ENCODE measurements around the gene CHPF2.

CHPF2 gene

DNA sequence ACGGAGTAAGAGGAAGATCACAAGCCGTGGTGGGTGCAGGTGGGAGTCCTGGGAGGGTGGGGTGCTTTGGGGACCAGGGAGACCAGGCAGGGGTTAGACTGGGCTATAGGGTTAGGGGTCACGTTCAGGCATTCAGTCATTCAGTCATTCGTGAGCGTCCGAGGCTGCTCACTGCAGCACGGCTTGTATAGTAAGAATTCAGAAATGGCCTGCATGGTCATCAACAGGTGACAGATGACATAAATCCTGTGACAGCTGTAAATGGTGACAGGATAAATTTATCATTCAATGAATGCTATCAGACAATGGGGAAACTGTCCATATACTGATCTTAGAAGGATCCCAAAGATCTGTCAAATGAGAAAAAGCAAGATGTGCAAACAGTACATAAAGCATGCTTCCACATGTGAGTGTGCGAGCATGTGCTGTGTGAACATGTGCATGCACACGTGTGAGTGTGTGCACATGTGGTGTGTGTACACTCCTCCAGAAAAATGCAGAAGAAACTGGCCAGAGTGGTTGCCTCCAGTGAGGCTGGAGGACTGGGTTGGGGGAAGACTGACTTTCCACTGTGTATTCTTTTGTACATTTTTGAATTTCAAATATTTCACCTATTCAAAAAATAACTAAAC lies 48.2 kb downstream of the CHPF2 start:
- 92 to 93% methylated on average over 7 to 9 of the region's 9 CpGs for WGBS, 2 experiments (ENCODE audit: insufficient coverage in 2 of 2)
- Histone ChIP-seq H3K27ac (ENCODE audit: low read depth, low read length, severe bottlenecking) (no peak overlapping the region), H3K36me3 (ENCODE audit: control insufficient read depth, insufficient read depth, low read length) (no peaks in the 10 kb centered on the region), H3K4me1 (ENCODE audit: control insufficient read depth, insufficient read depth, low read length, poor library complexity, severe bottlenecking) (no peaks in the 10 kb centered on the region), H3K4me3 (ENCODE audit: extremely low read depth, insufficient read depth, low read length, poor library complexity, severe bottlenecking) (no peak overlapping the region), H3K9me3 (ENCODE audit: control insufficient read depth, low read length) (no peaks in the 10 kb centered on the region)

DNA sequence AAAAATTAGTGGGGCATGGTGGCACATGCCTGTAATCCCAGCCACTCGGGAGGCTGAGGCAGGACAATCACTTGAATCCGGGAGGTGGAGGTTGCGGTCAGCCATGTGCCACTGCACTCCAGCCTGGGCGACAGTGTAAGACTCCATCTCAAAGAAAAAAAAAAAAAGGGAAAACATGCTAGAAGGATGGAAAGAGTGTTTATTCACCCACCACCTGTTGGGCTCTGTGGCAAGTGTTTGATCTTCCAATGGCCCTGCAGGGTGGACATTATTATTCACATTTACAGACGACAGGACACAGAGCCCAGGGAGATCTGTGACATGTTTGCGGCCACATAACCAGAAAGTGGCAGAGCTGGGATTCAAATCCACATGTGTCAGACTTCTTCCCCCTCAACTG lies 49.4 kb downstream of the CHPF2 start:
- Histone ChIP-seq H3K36me3 (ENCODE audit: control insufficient read depth, insufficient read depth, low read length) (no peaks in the 10 kb centered on the region), H3K4me1 (ENCODE audit: control insufficient read depth, insufficient read depth, low read length, poor library complexity, severe bottlenecking) (no peaks in the 10 kb centered on the region), H3K4me3 (ENCODE audit: extremely low read depth, insufficient read depth, low read length, poor library complexity, severe bottlenecking) (no peak overlapping the region), H3K9me3 (ENCODE audit: control insufficient read depth, low read length) (no peaks in the 10 kb centered on the region), H3K27ac (ENCODE audit: low read depth, low read length, severe bottlenecking) (no peak overlapping the region)
- 74 to 100% methylated on average over 1 to 5 of the region's 6 CpGs for WGBS, 2 experiments (ENCODE audit: insufficient coverage in 2 of 2)

DNA sequence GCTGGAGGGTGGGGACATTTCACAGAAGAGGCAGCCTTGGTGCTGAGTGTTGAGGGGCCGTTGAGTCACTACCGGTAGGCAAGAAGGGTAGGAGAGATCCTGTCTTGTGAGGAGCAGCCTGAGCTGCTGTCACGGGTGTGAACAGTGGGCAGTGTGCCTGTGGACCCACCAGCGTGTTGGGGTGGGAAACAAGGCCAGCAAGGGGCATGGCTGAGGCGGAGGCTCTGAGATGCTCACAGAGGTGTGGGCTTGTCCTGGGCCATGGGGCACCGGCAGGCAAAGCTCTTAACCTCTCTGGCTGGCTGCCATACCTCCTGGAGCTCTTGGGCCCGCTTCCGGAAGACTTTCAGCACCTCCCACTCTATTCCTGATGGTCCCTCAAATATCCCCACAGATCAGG lies 49.8 kb downstream of the CHPF2 start:
- no peak overlapping the region for H3K4me3 ChIP-seq (ENCODE audit: extremely low read depth, insufficient read depth, low read length, poor library complexity, severe bottlenecking)
- H3K36me3 ChIP-seq (ENCODE audit: control insufficient read depth, insufficient read depth, low read length) = no peaks in the 10 kb centered on the region
- no peak overlapping the region for H3K27ac ChIP-seq (ENCODE audit: low read depth, low read length, severe bottlenecking)
- H3K9me3 ChIP-seq (ENCODE audit: control insufficient read depth, low read length) = no peaks in the 10 kb centered on the region
- 86 to 92% methylated on average over 6 to 8 of the region's 8 CpGs for WGBS, 2 experiments (ENCODE audit: insufficient coverage in 2 of 2)
- H3K4me1 ChIP-seq (ENCODE audit: control insufficient read depth, insufficient read depth, low read length, poor library complexity, severe bottlenecking) = no peaks in the 10 kb centered on the region

DNA sequence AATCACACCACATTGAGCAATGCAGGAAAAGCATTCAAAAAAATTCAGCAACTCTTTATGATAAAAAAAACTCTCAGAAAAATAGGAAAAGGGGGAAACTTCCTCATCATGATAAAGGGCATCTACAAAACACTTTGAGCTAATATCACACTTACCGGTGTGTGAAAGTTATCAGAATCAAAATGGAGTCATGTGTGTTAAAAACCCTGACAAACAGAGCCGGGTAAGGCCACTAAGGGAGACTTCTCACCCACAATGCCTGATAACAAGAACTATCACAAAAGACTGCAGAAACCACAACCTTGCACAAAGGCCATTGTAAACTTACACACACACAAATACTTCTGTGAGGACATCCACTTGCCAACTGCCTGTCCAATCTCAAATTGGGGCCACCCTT lies 51.0 kb downstream of the CHPF2 start:
- no CpG with 5 or more reads among the region's 2 CpGs for WGBS, 2 experiments (ENCODE audit: insufficient coverage in 2 of 2)
- no peaks in the 10 kb centered on the region for H3K9me3 ChIP-seq (ENCODE audit: control insufficient read depth, low read length)
- H3K4me1 ChIP-seq (ENCODE audit: control insufficient read depth, insufficient read depth, low read length, poor library complexity, severe bottlenecking) = no peaks in the 10 kb centered on the region

DNA sequence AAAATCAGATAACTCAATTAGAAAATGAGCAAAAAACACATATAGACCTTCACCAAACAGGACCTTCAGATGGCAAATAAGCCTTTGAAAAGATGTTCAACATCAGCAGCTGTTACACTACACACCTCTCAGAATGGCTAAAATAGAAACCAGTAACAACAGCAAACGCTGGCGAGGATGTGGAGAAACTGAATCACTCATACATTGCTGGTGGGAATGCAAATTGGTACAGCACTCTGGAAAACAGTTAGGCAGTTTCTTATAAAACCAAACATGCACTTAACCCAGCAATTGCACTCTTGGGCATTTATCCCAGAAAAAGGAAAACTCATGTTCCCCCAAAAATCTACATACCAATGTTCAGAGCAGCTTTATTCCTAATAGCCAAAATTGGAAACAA lies 53.9 kb downstream of the CHPF2 start:
- no peak overlapping the region for H3K4me3 ChIP-seq (ENCODE audit: extremely low read depth, insufficient read depth, low read length, poor library complexity, severe bottlenecking)
- H3K36me3 ChIP-seq (ENCODE audit: control insufficient read depth, insufficient read depth, low read length) = no peaks in the 10 kb centered on the region
- H3K9me3 ChIP-seq (ENCODE audit: control insufficient read depth, low read length) = no peaks in the 10 kb centered on the region
- no peaks in the 10 kb centered on the region for H3K4me1 ChIP-seq (ENCODE audit: control insufficient read depth, insufficient read depth, low read length, poor library complexity, severe bottlenecking)
- WGBS, 2 experiments (ENCODE audit: insufficient coverage in 2 of 2) = no CpG with 5 or more reads among the region's 2 CpGs
- no peak overlapping the region for H3K27ac ChIP-seq (ENCODE audit: low read depth, low read length, severe bottlenecking)

More for the DNA sequence above, 51.0 kb downstream of the CHPF2 start:
- Histone ChIP-seq H3K4me3 (ENCODE audit: extremely low read depth, insufficient read depth, low read length, poor library complexity, severe bottlenecking) (no peak overlapping the region), H3K27ac (ENCODE audit: low read depth, low read length, severe bottlenecking) (no peak overlapping the region), H3K36me3 (ENCODE audit: control insufficient read depth, insufficient read depth, low read length) (no peaks in the 10 kb centered on the region)

Data from mesodermal cell (in vitro differentiated cells).